Naive thymus-derived CD8-positive, alpha-beta T cell (primary cell): ENCODE measurements around the gene CBX7. TPM values are rescaled to one million over a fixed set of nuclear protein-coding genes. Genes with fewer than 3 reads are reported as not detected.

Source experiments
- ATAC-seq, 2 donors: fragments of 150-1000 bp; cut with Tn5 transposase in 1 of 2; sonication (Bioruptor Pico), chemical (Tn5 transposase) in 1 of 2; 1 replicate in 1 of 2; 2 replicates in 1 of 2; pipeline ENCODE4 v1.10.0; 2021; ENCODE audit warnings: mild to moderate bottlenecking in 2 of 2, moderate library complexity in 2 of 2
- POLR2A ChIA-PET: fragments of 350-600 bp; sonication (Branson Sonifier 250); formaldehyde crosslinking; loops from one replicate; lab custom pipeline; 2021; ENCODE audit warnings: antibody characterized with exemption; lab: Charles Lee
- DNase-seq, 10 donors: peaks; one replicate each; pipeline versions ENCODE4 v3.0.0 to v3.0.0-alpha.2; 2020 to 2022
- H3K27ac Mint-ChIP-seq, 10 donors: one replicate each; pipeline ENCODE4 v1.8.0; 2020 to 2022; ENCODE audit warnings: mild to moderate bottlenecking in 10 of 10, mixed read lengths in 10 of 10, moderate library complexity in 4 of 10, inconsistent platforms in 1 of 10
- H3K27me3 Mint-ChIP-seq, 5 donors: one replicate each; pipeline ENCODE4 v1.8.0; 2021 to 2022; ENCODE audit warnings: mixed read lengths in 5 of 5
- H3K36me3 Mint-ChIP-seq, 3 donors: one replicate each; pipeline ENCODE4 v1.8.0; 2020 to 2022; ENCODE audit warnings: mixed read lengths in 3 of 3, mild to moderate bottlenecking in 2 of 3, inconsistent platforms in 1 of 3
- H3K4me1 Mint-ChIP-seq, 4 donors: one replicate each; pipeline ENCODE4 v1.8.0; 2021 to 2022; ENCODE audit warnings: mixed read lengths in 4 of 4
- H3K4me3 Mint-ChIP-seq, 10 donors: one replicate each; pipeline ENCODE4 v1.8.0; 2020 to 2022; ENCODE audit warnings: mild to moderate bottlenecking in 10 of 10, mixed read lengths in 10 of 10, moderate library complexity in 6 of 10, inconsistent platforms in 1 of 10
- H3K9me3 Mint-ChIP-seq, 9 donors: one replicate each; pipeline ENCODE4 v1.8.0; 2020 to 2022; ENCODE audit warnings: mixed read lengths in 9 of 9, mild to moderate bottlenecking in 3 of 9, inconsistent platforms in 1 of 9, moderate library complexity in 1 of 9
- polyA plus RNA-seq, 3 donors: library from polyadenylated mRNA; unstranded; fragments of 300-500 nt; fragmentation: Illumina TruSeq; gene quantifications; one replicate each; pipeline ENCODE4 v1.2.3, GENCODE V29; 2021
- total RNA-seq, 8 experiments: library from RNA in 2 of 8; stranded (reverse) in 2 of 8; gene quantifications; one replicate each; pipeline ENCODE4 v1.2.3 and lab custom pipeline; 2021 to 2026

CBX7 gene
- total and polyA plus RNA-seq, 5 experiments from 2014 or later: 19.1 to 133 (median 23.1) TPM

GRCh38 chr22:39152024-39152510, 413 bp downstream of the CBX7 start:
- Mint-ChIP-seq H3K27ac (peak overlapping the region in 6 of 10 donors; percentile 85 to 98 (median 88)), H3K36me3 (peaks cover 0 to 4% (median 0%) of the 10 kb centered on the region in 3 donors), H3K4me1 (peaks cover 23 to 47% (median 42%) of the 10 kb centered on the region in 4 donors), H3K27me3 (peaks cover 0 to 4% (median 2%) of the 10 kb centered on the region in 5 donors), H3K4me3 (peak overlapping the region; percentile 69 to 95 (median 80)), H3K9me3 (no peaks in the 10 kb centered on the region)
- DNase-seq (no peak), ATAC-seq (no peak)
- POLR2A ChIA-PET: interaction anchor here (0.6 to 8.1 kb wide), 18 partner anchors 9 to 892 kb away, joined by 3 to 146 read pairs (median 5); partner anchors contain the start of genes ATF4, CBX6, PDGFB and RPL3

- DNase-seq (peak in 1 of 10 donors; percentile 15), ATAC-seq (no peak)
- H3K27ac Mint-ChIP-seq: peak overlapping the region; percentile 43 to 98 (median 88)
- H3K36me3 Mint-ChIP-seq: peaks cover 0 to 4% (median 0%) of the 10 kb centered on the region in 3 donors
- POLR2A ChIA-PET: interaction anchor here (0.5 to 8.1 kb wide), 13 partner anchors 8 to 893 kb away, joined by 3 to 146 read pairs (median 6); partner anchors contain the start of genes CBX6, PDGFB, RPL3 and SYNGR1
- peaks cover 27 to 52% (median 46%) of the 10 kb centered on the region in 4 donors for H3K4me1 Mint-ChIP-seq
- H3K4me3 Mint-ChIP-seq: peak overlapping the region; percentile 69 to 95 (median 80)
- peaks cover 0 to 4% (median 2%) of the 10 kb centered on the region in 5 donors for H3K27me3 Mint-ChIP-seq
- H3K9me3 Mint-ChIP-seq: no peaks in the 10 kb centered on the region
Measured at GRCh38 chr22:39151329-39151975, 1.0 kb downstream of the CBX7 start.

- DNase-seq: no peak
- Mint-ChIP-seq H3K27ac (peak overlapping the region; percentile 43 to 98 (median 88)), H3K4me1 (peaks cover 29 to 58% (median 52%) of the 10 kb centered on the region in 4 donors), H3K9me3 (no peaks in the 10 kb centered on the region), H3K4me3 (peak overlapping the region; percentile 69 to 95 (median 80)), H3K27me3 (peaks cover 0 to 4% (median 2%) of the 10 kb centered on the region in 5 donors), H3K36me3 (peaks cover 0 to 4% (median 0%) of the 10 kb centered on the region in 3 donors)
- no peak for ATAC-seq
- POLR2A ChIA-PET: interaction anchor here (0.5 to 8.1 kb wide), 7 partner anchors 17 to 231 kb away, joined by 3 to 146 read pairs (median 9); partner anchors contain the start of genes PDGFB, RPL3 and SYNGR1
Measured at GRCh38 chr22:39150848-39151215, 1.6 kb downstream of the CBX7 start.

GRCh38 chr22:39149915-39150847, 2.3 kb downstream of the CBX7 start:
- H3K4me1 Mint-ChIP-seq: peaks cover 29 to 58% (median 53%) of the 10 kb centered on the region in 4 donors
- POLR2A ChIA-PET: interaction anchor here (0.5 to 8.1 kb wide), 8 partner anchors 17 to 368 kb away, joined by 3 to 146 read pairs (median 7); partner anchors contain the start of genes PDGFB, RPL3 and SYNGR1
- H3K27ac Mint-ChIP-seq: peak overlapping the region; percentile 63 to 98 (median 88)
- H3K9me3 Mint-ChIP-seq: no peaks in the 10 kb centered on the region
- peaks cover 0 to 4% (median 2%) of the 10 kb centered on the region in 5 donors for H3K27me3 Mint-ChIP-seq
- peaks cover 0 to 4% (median 0%) of the 10 kb centered on the region in 3 donors for H3K36me3 Mint-ChIP-seq
- ATAC-seq (no peak), DNase-seq (no peak)
- H3K4me3 Mint-ChIP-seq: peak overlapping the region; percentile 69 to 95 (median 80)

GRCh38 chr22:39148727-39149535, 3.5 kb downstream of the CBX7 start:
- Mint-ChIP-seq H3K4me3 (peak overlapping the region in 9 of 10 donors; percentile 4 to 95 (median 36)), H3K27ac (peak overlapping the region; percentile 25 to 98 (median 86))
- peak in 1 of 2 donors; percentile 4 for ATAC-seq

GRCh38 chr22:39148026-39148726, 4.3 kb downstream of the CBX7 start:
- H3K9me3 Mint-ChIP-seq: no peaks in the 10 kb centered on the region
- DNase-seq: no peak
- H3K27ac Mint-ChIP-seq: peak overlapping the region; percentile 48 to 98 (median 88)
- H3K4me1 Mint-ChIP-seq: peaks cover 30 to 66% (median 59%) of the 10 kb centered on the region in 4 donors
- POLR2A ChIA-PET: interaction anchor here (0.5 to 1.5 kb wide), 10 partner anchors 23 to 896 kb away, joined by 3 to 7 read pairs (median 3); partner anchors contain the start of genes ATF4 and CBX6
- no peak for ATAC-seq
- H3K4me3 Mint-ChIP-seq: peak overlapping the region in 3 of 10 donors; percentile 26 to 48 (median 45)
- H3K27me3 Mint-ChIP-seq: no peaks in the 10 kb centered on the region
- H3K36me3 Mint-ChIP-seq: peaks cover 0 to 4% (median 0%) of the 10 kb centered on the region in 3 donors

More at GRCh38 chr22:39148727-39149535, 3.5 kb downstream of the CBX7 start:
- DNase-seq: peak in 9 of 10 donors; percentile 33 to 76 (median 44)
- POLR2A ChIA-PET: interaction anchor here (0.5 to 1.5 kb wide), 12 partner anchors 22 to 895 kb away, joined by 3 to 7 read pairs (median 3); partner anchors contain the start of genes ATF4, CBX6 and PDGFB
- Mint-ChIP-seq H3K27me3 (peaks cover 0 to 4% (median 2%) of the 10 kb centered on the region in 5 donors), H3K4me1 (peaks cover 34 to 64% (median 60%) of the 10 kb centered on the region in 4 donors), H3K9me3 (no peaks in the 10 kb centered on the region), H3K36me3 (peaks cover 0 to 4% (median 0%) of the 10 kb centered on the region in 3 donors)

- H3K9me3 Mint-ChIP-seq: no peaks in the 10 kb centered on the region
- peaks cover 0 to 4% (median 0%) of the 10 kb centered on the region in 3 donors for H3K36me3 Mint-ChIP-seq
- DNase-seq (no peak), ATAC-seq (no peak)
- H3K4me3 Mint-ChIP-seq: peak overlapping the region in 3 of 10 donors; percentile 10 to 48 (median 26)
- H3K27me3 Mint-ChIP-seq: no peaks in the 10 kb centered on the region
- H3K4me1 Mint-ChIP-seq: peaks cover 30 to 66% (median 59%) of the 10 kb centered on the region in 4 donors
- POLR2A ChIA-PET: interaction anchor here (0.6 to 1.1 kb wide), 6 partner anchors 26 to 449 kb away, joined by 3 to 7 read pairs (median 4); partner anchors contain the start of gene ATF4
- H3K27ac Mint-ChIP-seq: peak overlapping the region; percentile 48 to 98 (median 88)
Measured at GRCh38 chr22:39147335-39148025, 5.0 kb downstream of the CBX7 start.

GRCh38 chr22:39146256-39147101, 6.0 kb downstream of the CBX7 start:
- POLR2A ChIA-PET: interaction anchor here (0.6 to 0.7 kb wide), 3 partner anchors 164 to 448 kb away, joined by 3 to 7 read pairs (median 6); no protein-coding TSS in a partner anchor
- DNase-seq (no peak), ATAC-seq (no peak)
- Mint-ChIP-seq H3K27ac (peak overlapping the region; percentile 88 to 100 (median 99)), H3K36me3 (peaks cover 0 to 4% (median 0%) of the 10 kb centered on the region in 3 donors), H3K4me1 (peaks cover 30 to 65% (median 58%) of the 10 kb centered on the region in 4 donors), H3K4me3 (peak overlapping the region; percentile 85 to 95 (median 92)), H3K9me3 (no peaks in the 10 kb centered on the region), H3K27me3 (no peaks in the 10 kb centered on the region)

- DNase-seq: peak; percentile 46 to 75 (median 60)
- peaks cover 0 to 10% (median 0%) of the 10 kb centered on the region in 3 donors for H3K36me3 Mint-ChIP-seq
- H3K9me3 Mint-ChIP-seq: no peaks in the 10 kb centered on the region
- POLR2A ChIA-PET: interaction anchor here (1.2 kb wide), 1 partner anchor 393 kb away, joined by 3 read pairs; no protein-coding TSS in a partner anchor
- H3K27ac Mint-ChIP-seq: peak overlapping the region; percentile 83 to 98 (median 95)
- peaks cover 17 to 46% (median 40%) of the 10 kb centered on the region in 4 donors for H3K4me1 Mint-ChIP-seq
- peak; percentile 47 to 49 for ATAC-seq
- H3K4me3 Mint-ChIP-seq: peak overlapping the region; percentile 90 to 98 (median 94)
- no peaks in the 10 kb centered on the region for H3K27me3 Mint-ChIP-seq
Measured at GRCh38 chr22:39144101-39144767, 8.2 kb downstream of the CBX7 start.
